GM15510 (cell line): Measurements from ENCODE around the gene C1QTNF2.

Experiments used
- POLR2A ChIP-seq: IDR thresholded peaks from 3 replicates; pipeline ENCODE4 v1.6.1; 2011; ENCODE audit warnings: borderline replicate concordance; ENCODE audit not compliant: insufficient read length; ENCODE audit errors: extremely low read depth

C1QTNF2 gene

GRCh38 chr5:160382346-160382745 lies 11.9 kb upstream of the C1QTNF2 start:
- no peak for TF ChIP-seq POLR2A

- no peak for TF ChIP-seq POLR2A
Observed at GRCh38 chr5:160380041-160380440, 9.6 kb upstream of the C1QTNF2 start.

- no peak for TF ChIP-seq POLR2A
Observed at GRCh38 chr5:160379511-160379910, 9.1 kb upstream of the C1QTNF2 start.

GRCh38 chr5:160378330-160378729 lies 7.9 kb upstream of the C1QTNF2 start:
- TF ChIP-seq POLR2A = no peak

GRCh38 chr5:160377651-160378050 lies 7.2 kb upstream of the C1QTNF2 start:
- no peak for TF ChIP-seq POLR2A

- TF ChIP-seq POLR2A = no peak
Observed at GRCh38 chr5:160376416-160376815, 6.0 kb upstream of the C1QTNF2 start.

GRCh38 chr5:160375701-160376100 lies 5.3 kb upstream of the C1QTNF2 start:
- TF ChIP-seq POLR2A = no peak

GRCh38 chr5:160375166-160375565 lies 4.7 kb upstream of the C1QTNF2 start:
- TF ChIP-seq POLR2A = no peak

- TF ChIP-seq POLR2A = no peak
Observed at GRCh38 chr5:160371294-160371693, 868 bp upstream of the C1QTNF2 start.

GRCh38 chr5:160370713-160371034 lies 248 bp upstream of the C1QTNF2 start:
- no peak for TF ChIP-seq POLR2A

GRCh38 chr5:160367885-160368284 lies 2.5 kb downstream of the C1QTNF2 start:
- TF ChIP-seq POLR2A = no peak

- no peak for TF ChIP-seq POLR2A
Observed at GRCh38 chr5:160367261-160367660, 3.2 kb downstream of the C1QTNF2 start.

GRCh38 chr5:160366230-160366629 lies 4.2 kb downstream of the C1QTNF2 start:
- TF ChIP-seq POLR2A = no peak

- TF ChIP-seq POLR2A = no peak
Observed at GRCh38 chr5:160363660-160364395, 6.6 kb downstream of the C1QTNF2 start.

GRCh38 chr5:160363211-160363610 lies 7.2 kb downstream of the C1QTNF2 start:
- no peak for TF ChIP-seq POLR2A

GRCh38 chr5:160361624-160362228 lies 8.7 kb downstream of the C1QTNF2 start:
- TF ChIP-seq POLR2A = no peak
